H54 (cell line): ENCODE data around the gene FHIT.
A peak's percentile ranks its signal among the peaks of the same experiment; 100 is the strongest.

Experiments used
- DNase-seq: peaks from one replicate; pipeline ENCODE4 v3.0.0; 2011; ENCODE audit warnings: low spot score, mixed read lengths; ENCODE audit not compliant: insufficient read length
- FAIRE-seq: peaks from 3 replicates; lab custom pipeline; 2011; peaks lifted over from hg19 to GRCh38; lab: Jason Lieb, UNC
- POLR2A ChIP-seq: IDR thresholded peaks from 2 replicates; pipeline ENCODE4 v1.6.1; 2011; ENCODE audit warnings: low read depth, mild to moderate bottlenecking, low read length

Gene FHIT

GRCh38 chr3:61251174-61251972, at the start of gene FHIT:
TSS of gene FHIT (minus strand) at chr3:61251452.
- TF ChIP-seq POLR2A: peak; percentile 10; the same call in 1 of the 2 replicates
- peak; percentile 98 for FAIRE-seq
- DNase-seq: peak; percentile 87

- no peak for DNase-seq
- no peak for FAIRE-seq
- TF ChIP-seq POLR2A: no peak
Measured at GRCh38 chr3:61300786-61301185, 49.5 kb upstream of the FHIT start.

GRCh38 chr3:61300006-61300380, 48.7 kb upstream of the FHIT start:
- TF ChIP-seq POLR2A: no peak
- FAIRE-seq (no peak), DNase-seq (no peak)

- FAIRE-seq (no peak), DNase-seq (no peak)
- no peak for TF ChIP-seq POLR2A
Measured at GRCh38 chr3:61299343-61300005, 48.2 kb upstream of the FHIT start.

GRCh38 chr3:61297821-61298220, 46.6 kb upstream of the FHIT start:
- no peak for TF ChIP-seq POLR2A
- DNase-seq (no peak), FAIRE-seq (no peak)

- no peak for FAIRE-seq
- no peak for DNase-seq
- TF ChIP-seq POLR2A: no peak
Measured at GRCh38 chr3:61288446-61288845, 37.2 kb upstream of the FHIT start.

- DNase-seq: no peak
- peak; percentile 27 for FAIRE-seq
- no peak for TF ChIP-seq POLR2A
Measured at GRCh38 chr3:61283876-61284275, 32.6 kb upstream of the FHIT start.

- FAIRE-seq (no peak), DNase-seq (no peak)
- no peak for TF ChIP-seq POLR2A
Measured at GRCh38 chr3:61278713-61279112, 27.5 kb upstream of the FHIT start.

- DNase-seq (no peak), FAIRE-seq (no peak)
- TF ChIP-seq POLR2A: no peak
Measured at GRCh38 chr3:61277411-61277810, 26.2 kb upstream of the FHIT start.

- FAIRE-seq: no peak
- TF ChIP-seq POLR2A: no peak
Measured at GRCh38 chr3:61269435-61269834, 18.2 kb upstream of the FHIT start.

GRCh38 chr3:61268644-61269043, 17.4 kb upstream of the FHIT start:
- no peak for TF ChIP-seq POLR2A
- DNase-seq: no peak
- no peak for FAIRE-seq

More at GRCh38 chr3:61269435-61269834, 18.2 kb upstream of the FHIT start:
- DNase-seq: no peak

GRCh38 chr3:61264281-61264680, 13.0 kb upstream of the FHIT start:
- TF ChIP-seq POLR2A: no peak
- no peak for FAIRE-seq
- DNase-seq: no peak

- DNase-seq (no peak), FAIRE-seq (no peak)
- TF ChIP-seq POLR2A: no peak
Measured at GRCh38 chr3:61257148-61257547, 5.9 kb upstream of the FHIT start.

GRCh38 chr3:61253756-61254155, 2.5 kb upstream of the FHIT start:
- TF ChIP-seq POLR2A: no peak
- DNase-seq (no peak), FAIRE-seq (no peak)

- no peak for DNase-seq
- FAIRE-seq: no peak
- no peak for TF ChIP-seq POLR2A
Measured at GRCh38 chr3:61252836-61253235, 1.6 kb upstream of the FHIT start.
